Activated CD8-positive, alpha-beta T cell treated with anti-CD3 and anti-CD28 coated beads, Interleukin-2, amount 10 ng/mL, durations not matched to agents 7 days and 5 days (primary cell): Measurements from ENCODE around the gene TXNDC9. TPM values are rescaled to one million over a fixed set of nuclear protein-coding genes. Genes with fewer than 3 reads are reported as not detected.
A peak's percentile ranks its signal among the peaks of the same experiment; 100 is the strongest.
"Not testable (repeated sequence)": the region's sequence is repeated elsewhere in the genome, so short reads cannot be mapped to it uniquely, and the experiment has no call there.

ENCODE experiments used
- ATAC-seq: fragments of 150-1000 bp; cut with Tn5 transposase; one replicate; pipeline ENCODE4 v1.10.0; 2021; ENCODE audit warnings: moderate library complexity
- CTCF ChIA-PET: fragments of 350-600 bp; sonication (Branson Sonifier 250); formaldehyde crosslinking; loops from one replicate; lab custom pipeline; 2021; ENCODE audit warnings: antibody characterized with exemption; lab: Charles Lee
- POLR2A ChIA-PET: fragments of 350-600 bp; sonication (Branson Sonifier 250); formaldehyde crosslinking; loops from one replicate; lab custom pipeline; 2021; ENCODE audit warnings: antibody characterized with exemption; lab: Charles Lee
- DNase-seq: peaks from one replicate; pipeline ENCODE4 v3.0.0-alpha.2; 2020
- H3K27ac Mint-ChIP-seq: one replicate; pipeline ENCODE4 v1.8.0; 2021; ENCODE audit warnings: mild to moderate bottlenecking, mixed read lengths
- H3K27me3 Mint-ChIP-seq: one replicate; pipeline ENCODE4 v1.8.0; 2021; ENCODE audit warnings: low read depth, mixed read lengths
- H3K36me3 Mint-ChIP-seq: one replicate; pipeline ENCODE4 v1.8.0; 2021; ENCODE audit warnings: low read depth, mixed read lengths
- H3K4me1 Mint-ChIP-seq: one replicate; pipeline ENCODE4 v1.8.0; 2021; ENCODE audit warnings: low read depth, mixed read lengths
- H3K4me3 Mint-ChIP-seq: one replicate; pipeline ENCODE4 v1.8.0; 2021; ENCODE audit warnings: mild to moderate bottlenecking, mixed read lengths
- H3K9me3 Mint-ChIP-seq: one replicate; pipeline ENCODE4 v1.8.0; 2022; ENCODE audit warnings: mixed read lengths; ENCODE audit not compliant: insufficient read depth
- total RNA-seq, 2 experiments: library from RNA; stranded (reverse); gene quantifications; one replicate each; pipeline ENCODE4 v1.2.3, GENCODE V29; 2021

Gene TXNDC9
- 10 to 100 TPM; 34.7 to 38.3 TPM for total RNA-seq

DNA sequence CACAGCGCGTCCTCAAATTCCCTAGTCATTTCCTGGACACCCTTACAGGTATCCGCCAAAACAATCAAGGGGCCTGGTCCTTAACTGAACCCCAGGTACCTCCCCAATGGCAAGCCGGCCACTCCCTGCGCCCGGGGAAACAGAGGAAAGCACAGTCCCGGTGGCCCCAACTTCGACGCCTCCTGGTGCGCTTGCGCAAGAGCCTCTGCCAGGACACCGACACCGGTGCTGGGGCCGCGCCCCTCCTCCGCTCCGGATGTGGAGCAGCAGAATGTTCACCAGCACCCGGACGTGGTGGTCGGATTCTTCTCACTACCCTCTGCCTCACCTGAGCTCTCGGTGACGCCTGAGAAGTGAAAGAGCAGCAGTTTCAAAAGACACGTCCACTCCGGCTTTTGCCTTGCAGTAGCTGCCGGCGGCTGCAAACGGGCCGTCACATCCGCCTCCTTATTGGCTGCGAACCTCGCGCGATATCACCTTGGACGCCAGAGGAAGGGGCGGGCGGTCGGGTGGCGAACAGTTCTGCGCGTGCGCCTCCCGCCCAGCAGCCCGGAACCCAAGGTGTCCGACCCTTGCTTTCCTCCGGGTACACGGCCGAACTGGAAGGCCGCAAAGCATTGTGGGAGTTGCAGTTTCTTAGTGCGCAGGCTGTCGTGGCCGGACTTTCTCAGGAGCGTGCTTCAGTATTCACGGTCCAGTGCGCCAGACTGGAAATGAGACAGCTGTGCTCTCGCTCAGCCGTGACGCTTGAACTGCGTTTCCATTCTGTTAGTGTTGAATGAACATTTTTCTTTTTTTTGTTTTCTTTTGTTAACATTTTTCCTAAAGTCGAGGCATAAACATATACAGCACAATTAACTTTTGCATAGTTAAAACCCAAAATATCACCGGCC is at the start of gene TXNDC9:
TXNDC9 (minus strand) TSS at position 423 of the 893 bp plus-strand sequence. CDS start 3,123 bp downstream, outside the sequence.
- Mint-ChIP-seq H3K4me3 (no peak within 1 kb of the TSS), H3K4me1 (peaks cover 34% of the 10 kb centered on the region), H3K9me3 (no peaks in the 10 kb centered on the region), H3K27me3 (no peaks in the 10 kb centered on the region), H3K27ac (no peak within 1 kb of the TSS), H3K36me3 (peaks cover 23% of the 10 kb centered on the region)
- peak; percentile 85 for ATAC-seq
- ChIA-PET CTCF (interaction anchor here (0.7 to 2.8 kb wide), 10 partner anchors 12 to 687 kb away, joined by 3 to 17 read pairs (median 4); partner anchors contain the start of genes MITD1, MRPL30 and REV1), POLR2A (interaction anchor here (1.2 to 3.0 kb wide), 6 partner anchors 8 to 156 kb away, joined by 4 to 23 read pairs (median 8); partner anchors contain the start of genes MITD1 and MRPL30)
- peak; percentile 99 for DNase-seq

- Mint-ChIP-seq H3K36me3 (peaks cover 53% of the 10 kb centered on the region), H3K4me1 (peaks cover 7% of the 10 kb centered on the region), H3K27me3 (no peaks in the 10 kb centered on the region), H3K9me3 (no peaks in the 10 kb centered on the region), H3K4me3 (no peak overlapping the region), H3K27ac (no peak overlapping the region)
- ChIA-PET CTCF (interaction anchor here (2.0 kb wide), 1 partner anchor 44 kb away, joined by 5 read pairs; the partner anchor contains the start of gene EIF5B), POLR2A (interaction anchor here (0.6 kb wide), 1 partner anchor 1927 kb away, joined by 5 read pairs; no protein-coding TSS in a partner anchor)
- DNase-seq, result no peak
- ATAC-seq, result no peak
Observed at GRCh38 chr2:99382143-99382542, 46.0 kb upstream of the TXNDC9 start.

- POLR2A ChIA-PET, result no interaction called here
- CTCF ChIA-PET, result no interaction called here
- DNase-seq, result no peak
- no peak for ATAC-seq
- Mint-ChIP-seq H3K27me3 (no peaks in the 10 kb centered on the region), H3K4me1 (peaks cover 7% of the 10 kb centered on the region), H3K4me3 (no peak overlapping the region), H3K9me3 (no peaks in the 10 kb centered on the region), H3K27ac (no peak overlapping the region), H3K36me3 (peaks cover 60% of the 10 kb centered on the region)
Observed at GRCh38 chr2:99380376-99381010, 44.4 kb upstream of the TXNDC9 start.

DNA sequence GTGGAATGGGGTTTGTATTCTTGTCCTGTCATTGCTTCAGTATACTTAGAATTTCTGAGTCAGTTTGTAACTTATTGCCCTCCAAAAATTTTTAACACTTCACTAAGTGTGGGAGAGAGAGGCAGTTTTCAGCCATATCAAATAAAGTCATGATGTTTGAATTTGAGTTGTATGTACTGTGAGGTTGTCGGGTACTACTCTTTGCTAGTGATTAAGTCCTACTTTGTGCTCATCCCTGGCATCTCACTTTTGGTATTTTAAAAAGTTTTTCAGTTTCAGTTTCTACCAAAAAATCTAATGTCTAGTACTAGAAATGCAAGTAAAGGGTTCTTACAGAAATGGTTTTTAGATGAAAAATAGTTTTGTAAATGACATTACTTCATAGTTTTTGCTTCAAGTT is 41.7 kb upstream of the TXNDC9 start:
- DNase-seq (no peak), ATAC-seq (no peak)
- ChIA-PET POLR2A (no interaction called here), CTCF (no interaction called here)
- Mint-ChIP-seq H3K4me1 (peaks cover 7% of the 10 kb centered on the region), H3K27ac (no peak overlapping the region), H3K27me3 (no peaks in the 10 kb centered on the region), H3K36me3 (peaks cover 68% of the 10 kb centered on the region), H3K9me3 (no peaks in the 10 kb centered on the region), H3K4me3 (no peak overlapping the region)

DNA sequence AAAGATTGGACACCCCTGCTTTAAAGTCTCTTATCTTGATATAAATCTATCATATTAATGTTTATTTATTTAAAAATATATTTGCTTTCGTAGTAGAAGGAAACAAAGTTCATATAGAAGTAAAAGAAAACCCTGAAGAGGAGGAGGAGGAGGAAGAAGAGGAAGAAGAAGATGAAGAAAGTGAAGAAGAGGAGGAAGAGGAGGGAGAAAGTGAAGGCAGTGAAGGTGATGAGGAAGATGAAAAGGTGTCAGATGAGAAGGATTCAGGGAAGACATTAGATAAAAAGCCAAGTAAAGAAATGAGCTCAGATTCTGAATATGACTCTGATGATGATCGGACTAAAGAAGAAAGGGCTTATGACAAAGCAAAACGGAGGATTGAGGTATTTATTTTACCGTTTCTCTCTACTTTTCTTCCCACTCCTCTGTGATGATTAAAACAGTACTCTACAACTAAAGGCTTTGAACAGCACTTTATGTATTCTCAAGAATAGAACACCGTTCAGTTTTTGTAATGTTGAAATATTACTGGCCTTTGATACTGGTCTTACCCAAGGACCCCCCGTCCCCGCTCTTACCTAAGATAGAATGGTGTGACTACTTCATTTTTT is 40.2 kb upstream of the TXNDC9 start:
- CTCF ChIA-PET, result interaction anchor here (1.4 kb wide), 1 partner anchor 40 kb away, joined by 4 read pairs; the partner anchor contains the start of genes EIF5B and TXNDC9
- no peak for ATAC-seq
- Mint-ChIP-seq H3K4me3 (no peak overlapping the region), H3K27ac (no peak overlapping the region), H3K36me3 (peaks cover 70% of the 10 kb centered on the region), H3K27me3 (no peaks in the 10 kb centered on the region), H3K9me3 (no peaks in the 10 kb centered on the region), H3K4me1 (peaks cover 7% of the 10 kb centered on the region)
- DNase-seq, result no peak
- POLR2A ChIA-PET, result no interaction called here

DNA sequence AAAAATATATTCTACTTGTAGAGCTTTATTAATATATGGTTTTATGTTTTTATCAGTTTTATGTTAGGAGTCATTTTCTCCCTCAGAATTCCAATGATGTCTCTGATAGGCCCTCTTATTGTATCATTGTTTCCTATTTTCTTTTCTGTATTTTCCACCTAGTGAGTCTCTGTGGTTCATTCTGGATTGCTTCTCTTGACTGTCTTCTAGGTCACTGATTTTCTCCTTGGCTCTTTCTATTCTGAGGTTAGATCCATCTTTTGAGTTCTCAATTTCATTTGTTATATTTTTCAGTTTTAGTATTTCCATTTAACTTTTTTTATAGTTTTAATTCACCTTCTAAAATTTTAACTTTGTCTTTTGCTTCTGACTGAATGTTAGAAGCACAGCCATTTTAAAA is 38.6 kb upstream of the TXNDC9 start:
- H3K36me3 Mint-ChIP-seq, result peaks cover 66% of the 10 kb centered on the region
- ATAC-seq (no peak), DNase-seq (no peak)
- ChIA-PET CTCF (interaction anchor here (1.1 kb wide), 1 partner anchor 29 kb away, joined by 3 read pairs; no protein-coding TSS in a partner anchor), POLR2A (no interaction called here)
- H3K27ac Mint-ChIP-seq, result no peak overlapping the region
- H3K4me3 Mint-ChIP-seq, result no peak overlapping the region
- H3K9me3 Mint-ChIP-seq, result no peaks in the 10 kb centered on the region
- peaks cover 7% of the 10 kb centered on the region for H3K4me1 Mint-ChIP-seq
- H3K27me3 Mint-ChIP-seq, result no peaks in the 10 kb centered on the region

- Mint-ChIP-seq H3K4me1 (peaks cover 7% of the 10 kb centered on the region), H3K27me3 (no peaks in the 10 kb centered on the region), H3K9me3 (no peaks in the 10 kb centered on the region), H3K36me3 (peaks cover 66% of the 10 kb centered on the region), H3K4me3 (no peak overlapping the region), H3K27ac (no peak overlapping the region)
- ChIA-PET POLR2A (no interaction called here), CTCF (interaction anchor here (0.9 kb wide), 1 partner anchor 10 kb away, joined by 4 read pairs; no protein-coding TSS in a partner anchor)
- no peak for DNase-seq
- ATAC-seq, result no peak
Observed at GRCh38 chr2:99373144-99373543, 37.0 kb upstream of the TXNDC9 start.

GRCh38 chr2:99368854-99369253 is 32.7 kb upstream of the TXNDC9 start:
- H3K4me1 Mint-ChIP-seq, DNase-seq, H3K27ac Mint-ChIP-seq, POLR2A ChIA-PET, H3K4me3 Mint-ChIP-seq, H3K27me3 Mint-ChIP-seq, ATAC-seq, CTCF ChIA-PET, H3K9me3 Mint-ChIP-seq: not testable (repeated sequence)
- peaks cover 64% of the 10 kb centered on the region for H3K36me3 Mint-ChIP-seq

- Mint-ChIP-seq H3K27me3 (no peaks in the 10 kb centered on the region), H3K9me3 (no peaks in the 10 kb centered on the region), H3K4me3 (no peak overlapping the region), H3K36me3 (peaks cover 59% of the 10 kb centered on the region), H3K27ac (no peak overlapping the region), H3K4me1 (no peaks in the 10 kb centered on the region)
- no peak for ATAC-seq
- no peak for DNase-seq
- CTCF ChIA-PET, result interaction anchor here (0.9 to 1.9 kb wide), 4 partner anchors 8 to 125 kb away, joined by 3 to 5 read pairs (median 4); partner anchors contain the start of gene REV1
- POLR2A ChIA-PET, result interaction anchor here (0.6 to 1.8 kb wide), 2 partner anchors 29 to 433 kb away, joined by 4 to 8 read pairs; partner anchors contain the start of genes EIF5B and TXNDC9
Observed at GRCh38 chr2:99365661-99366060, 29.5 kb upstream of the TXNDC9 start.

GRCh38 chr2:99356853-99357252 is 20.7 kb upstream of the TXNDC9 start:
- CTCF ChIA-PET, result interaction anchor here (1.4 to 1.7 kb wide), 2 partner anchors 9 to 19 kb away, joined by 4 to 6 read pairs; partner anchors contain the start of gene EIF5B
- peaks cover 13% of the 10 kb centered on the region for H3K36me3 Mint-ChIP-seq

DNA sequence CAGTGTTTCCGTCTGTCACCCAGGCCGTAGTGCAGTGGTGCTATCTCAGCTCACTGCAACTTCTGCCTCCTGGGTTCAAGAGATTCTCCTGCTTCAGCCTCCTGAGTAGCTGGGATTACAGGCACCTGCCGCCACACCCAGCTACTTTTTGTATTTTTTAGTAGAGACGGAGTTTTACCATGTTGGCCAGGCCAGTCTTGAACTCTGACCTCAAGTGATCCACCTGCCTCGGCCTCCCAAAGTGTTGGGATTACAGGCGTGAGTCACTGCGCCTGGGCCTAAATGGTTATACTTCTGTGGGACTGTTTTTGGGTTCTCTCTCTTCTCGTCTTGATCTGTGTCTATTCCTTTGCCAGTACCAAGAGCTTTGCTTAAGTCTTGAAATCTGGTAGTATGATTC is 18.7 kb upstream of the TXNDC9 start:
- CTCF ChIA-PET, result interaction anchor here (1.9 kb wide), 1 partner anchor 18 kb away, joined by 4 read pairs; the partner anchor contains the start of gene EIF5B
- H3K9me3 Mint-ChIP-seq, H3K4me3 Mint-ChIP-seq, H3K36me3 Mint-ChIP-seq, POLR2A ChIA-PET, ATAC-seq, H3K27ac Mint-ChIP-seq, DNase-seq, H3K27me3 Mint-ChIP-seq: not testable (repeated sequence)
- peaks cover 17% of the 10 kb centered on the region for H3K4me1 Mint-ChIP-seq

More at GRCh38 chr2:99356853-99357252, 20.7 kb upstream of the TXNDC9 start:
- no peaks in the 10 kb centered on the region for H3K9me3 Mint-ChIP-seq
- no peak overlapping the region for H3K4me3 Mint-ChIP-seq
- no peak overlapping the region for H3K27ac Mint-ChIP-seq
- DNase-seq, result no peak
- ATAC-seq, result no peak
- POLR2A ChIA-PET, result no interaction called here
- H3K27me3 Mint-ChIP-seq, result no peaks in the 10 kb centered on the region
- peaks cover 10% of the 10 kb centered on the region for H3K4me1 Mint-ChIP-seq
